ENCODE results near the gene DOK1. TPM values are rescaled to one million over a fixed set of nuclear protein-coding genes. Genes with fewer than 3 reads are reported as not detected.

Gene DOK1
- total RNA-seq (2022) = 2.1 and 2.5 TPM in 2 replicates
- percentile 47 among the genes with signal in this experiment for Bru-seq, nascent RNA
- percentile 29 among the genes with signal in this experiment for BruChase-seq, experiment 1, labeled RNA remaining after a 6-hour chase
- BruChase-seq, experiment 2, labeled RNA remaining after a 2-hour chase = percentile 34 among the genes with signal in this experiment
- long read RNA-seq, partial matches to known transcripts = 0 of 3 reads
- long read RNA-seq, other reads (novel, unspliced or antisense) = 3 of 3 reads

- Mint-ChIP-seq H3K27ac (ENCODE audit: unreplicated experiment) (peak within 1 kb of the TSS; percentile 1), H3K36me3 (ENCODE audit: insufficient read depth, unreplicated experiment) (peaks cover 32% of the 10 kb centered on the region), H3K4me3 (ENCODE audit: low read depth, unreplicated experiment) (peak within 1 kb of the TSS; percentile 46), H3K9me3 (ENCODE audit: low read depth, unreplicated experiment) (no peaks in the 10 kb centered on the region), H3K27me3 (ENCODE audit: unreplicated experiment) (no peaks in the 10 kb centered on the region), H3K4me1 (ENCODE audit: low read depth, unreplicated experiment) (peaks cover 27% of the 10 kb centered on the region)
- intact Hi-C loops (cut with micrococcal nuclease; ENCODE audit: unreplicated experiment) = no loop called here
- CTCF ChIA-PET = interaction anchor here (0.6 to 0.7 kb wide), 4 partner anchors 24 to 1459 kb away, joined by 3 to 8 read pairs (median 4); no protein-coding TSS in a partner anchor
- DNase-seq = peak; percentile 61
- TF ChIP-seq CTCF (IDR thresholded peaks at IDR 0.05; ENCODE audit: unreplicated experiment) = no peak
- BruUV-seq (replicated peaks) = no TSS peak
These were observed at the start of gene DOK1, which contains the start of gene LOXL3 for GRCh38 chr2:74553892-74554819. Gene DOK1, plus strand, starts transcription at chr2:74554720. Its CDS starts 35 bp downstream, at chr2:74554755. Gene LOXL3, minus strand, starts transcription at chr2:74553942. Its CDS starts 1,308 bp downstream, at chr2:74552634.

- TF ChIP-seq CTCF (IDR thresholded peaks at IDR 0.05; ENCODE audit: unreplicated experiment) = no peak
- H3K27me3 Mint-ChIP-seq (ENCODE audit: unreplicated experiment) = peaks cover 21% of the 10 kb centered on the region
- CTCF ChIA-PET = interaction anchor here (0.7 to 1.2 kb wide), 2 partner anchors 20 to 27 kb away, joined by 3 read pairs; partner anchors contain the start of gene DQX1
- no TSS peak for BruUV-seq (replicated peaks)
- peaks cover 41% of the 10 kb centered on the region for H3K4me1 Mint-ChIP-seq (ENCODE audit: low read depth, unreplicated experiment)
- no peak for DNase-seq
- peaks cover 60% of the 10 kb centered on the region for H3K36me3 Mint-ChIP-seq (ENCODE audit: insufficient read depth, unreplicated experiment)
- H3K4me3 Mint-ChIP-seq (ENCODE audit: low read depth, unreplicated experiment) = peak overlapping the region; percentile 84
- intact Hi-C loops (cut with micrococcal nuclease; ENCODE audit: unreplicated experiment) = loop anchor here (2.0 kb wide), 1 partner anchor 23 kb away; the partner anchor contains the start of genes AUP1 and HTRA2
- no peak overlapping the region for H3K27ac Mint-ChIP-seq (ENCODE audit: unreplicated experiment)
- H3K9me3 Mint-ChIP-seq (ENCODE audit: low read depth, unreplicated experiment) = no peaks in the 10 kb centered on the region
These were observed 48.9 kb upstream of the DOK1 start for GRCh38 chr2:74505448-74506246.

- Mint-ChIP-seq H3K27ac (ENCODE audit: unreplicated experiment) (peak within 1 kb of the TSS; percentile 100), H3K27me3 (ENCODE audit: unreplicated experiment) (peaks cover 38% of the 10 kb centered on the region), H3K36me3 (ENCODE audit: insufficient read depth, unreplicated experiment) (peaks cover 50% of the 10 kb centered on the region), H3K4me3 (ENCODE audit: low read depth, unreplicated experiment) (peak within 1 kb of the TSS; percentile 97), H3K4me1 (ENCODE audit: low read depth, unreplicated experiment) (peaks cover 27% of the 10 kb centered on the region), H3K9me3 (ENCODE audit: low read depth, unreplicated experiment) (no peaks in the 10 kb centered on the region)
- no peak for TF ChIP-seq CTCF (IDR thresholded peaks at IDR 0.05; ENCODE audit: unreplicated experiment)
- CTCF ChIA-PET = interaction anchor here (0.7 to 1.7 kb wide), 5 partner anchors 18 to 29 kb away, joined by 3 to 6 read pairs (median 3); partner anchors contain the start of genes CCDC142 and TTC31
- peak; percentile 98 for DNase-seq
- no TSS peak for BruUV-seq (replicated peaks)
- intact Hi-C loops (cut with micrococcal nuclease; ENCODE audit: unreplicated experiment) = loop anchor here (2.0 kb wide), 1 partner anchor 21 kb away; the partner anchor contains the start of genes AUP1 and HTRA2
These were observed 47.2 kb upstream of the DOK1 start, which contains the start of gene PCGF1 for GRCh38 chr2:74507145-74507925. Gene PCGF1, minus strand, starts transcription at chr2:74507695. Its CDS starts 27 bp downstream, at chr2:74507668.

All from Calu3 (cell line).